GM23248 (cell line): Measurements from ENCODE around the gene DGKH. TPM values are rescaled to one million over a fixed set of nuclear protein-coding genes. Genes with fewer than 3 reads are reported as not detected.
A peak's percentile ranks its signal among the peaks of the same experiment; 100 is the strongest.

Source experiments
- DNase-seq: peaks from one replicate; pipeline ENCODE4 v3.0.0-alpha.2; 2015
- H2AFZ ChIP-seq: fragments of 200-600 bp; sonication (generic); 2 replicates; pipeline ENCODE4 v1.6.1; 2016; ENCODE audit warnings: antibody characterized with exemption
- H3F3A ChIP-seq: fragments of 200-600 bp; sonication (generic); 2 replicates; pipeline ENCODE4 v1.6.1; 2016; ENCODE audit warnings: mild to moderate bottlenecking, antibody characterized with exemption, mixed run types; ENCODE audit not compliant: insufficient read depth
- H3K27ac ChIP-seq: fragments of 200-600 bp; sonication (generic); 2 replicates; pipeline ENCODE4 v1.5.1; 2016; ENCODE audit warnings: mild to moderate bottlenecking
- H3K27me3 ChIP-seq: fragments of 200-600 bp; sonication (generic); replicated peaks from 2 replicates; pipeline ENCODE4 v1.6.1; 2016; ENCODE audit warnings: mild to moderate bottlenecking; ENCODE audit not compliant: insufficient read depth
- H3K36me3 ChIP-seq: fragments of 200-600 bp; sonication (generic); 2 replicates; pipeline ENCODE4 v1.6.1; 2016; ENCODE audit warnings: low read depth, mild to moderate bottlenecking
- H3K4me1 ChIP-seq: fragments of 200-600 bp; sonication (generic); 2 replicates; pipeline ENCODE4 v1.6.1; 2016; ENCODE audit warnings: mild to moderate bottlenecking; ENCODE audit not compliant: insufficient read depth
- H3K4me2 ChIP-seq: fragments of 200-600 bp; sonication (generic); one replicate; pipeline ENCODE4 v1.6.1; 2016; ENCODE audit warnings: mild to moderate bottlenecking; ENCODE audit not compliant: unreplicated experiment
- H3K4me3 ChIP-seq: fragments of 200-600 bp; sonication (generic); 2 replicates; pipeline ENCODE4 v1.5.1; 2016; ENCODE audit warnings: mild to moderate bottlenecking
- H3K79me2 ChIP-seq: fragments of 200-600 bp; sonication (generic); 2 replicates; pipeline ENCODE4 v1.6.1; 2016; ENCODE audit warnings: mild to moderate bottlenecking; ENCODE audit not compliant: insufficient read depth
- H3K9ac ChIP-seq: fragments of 200-600 bp; sonication (generic); 2 replicates; pipeline ENCODE4 v1.6.1; 2016; ENCODE audit warnings: mild to moderate bottlenecking
- H3K9me2 ChIP-seq: fragments of 200-600 bp; sonication (generic); 2 replicates; pipeline ENCODE4 v1.6.1; 2016; ENCODE audit warnings: mixed run types, mild to moderate bottlenecking, moderate library complexity; ENCODE audit not compliant: insufficient read depth
- H3K9me3 ChIP-seq: fragments of 200-600 bp; sonication (generic); one replicate; pipeline ENCODE4 v1.6.1; 2017; ENCODE audit warnings: low read depth
- H4K20me1 ChIP-seq: fragments of 200-600 bp; sonication (generic); 2 replicates; pipeline ENCODE4 v1.6.0; 2016; ENCODE audit not compliant: insufficient read depth
- EZH2 ChIP-seq: fragments of 200-600 bp; sonication (generic); IDR thresholded peaks from 2 replicates; pipeline ENCODE4 v1.6.1; 2018; ENCODE audit warnings: antibody characterized with exemption, mild to moderate bottlenecking; ENCODE audit not compliant: insufficient read depth, poor library complexity, severe bottlenecking
- EZH2phosphoT487 ChIP-seq: fragments of 200-600 bp; sonication (generic); IDR thresholded peaks from 2 replicates; pipeline ENCODE4 v1.6.1; 2018; ENCODE audit warnings: antibody characterized with exemption, moderate library complexity, mild to moderate bottlenecking, low read depth; ENCODE audit not compliant: insufficient read depth
- WGBS, 2 experiments: methylation state at CpG; one replicate each; pipeline ENCODE4 v1.1.6; 2015 to 2017; ENCODE audit warnings: low lambda C conversion rate in 2 of 2, low coverage in 1 of 2; ENCODE audit errors: missing lambda C conversion rate in 2 of 2; 5-methylcytosine and 5-hydroxymethylcytosine counted together
- in situ Hi-C: fragments of 300-500 bp; cut with MboI; formaldehyde crosslinking; loops from 2 replicates; pipeline ENCODE4 v1.15.0; 2020
- polyA plus RNA-seq: library from polyadenylated mRNA; unstranded; fragments of >200 nt; fragmentation: Nextera tagmentation; extraction: Ambion mirVana; gene quantifications from 2 replicates; pipeline ENCODE4 v1.2.1, GENCODE V29; 2016
- total RNA-seq: library from RNA; depleted of rRNA; stranded (reverse); fragments of >200 nt; shearing (Covaris generic); gene quantifications from 2 replicates; pipeline ENCODE4 v1.2.3, GENCODE V29; 2014

The DGKH gene
- total and polyA plus RNA-seq, 2 experiments from 2014 or later = 1.4 to 7.1 TPM

- no peak for DNase-seq
- Histone ChIP-seq H3K9me2 (no peaks in the 10 kb centered on the region; the same call in 1 of the 2 replicates), H3K36me3 (no peaks in the 10 kb centered on the region), H3K4me2 (peak overlapping the region; percentile 89), H3K79me2 (peaks cover 74% of the 10 kb centered on the region), H3F3A (peaks cover 9% of the 10 kb centered on the region), H4K20me1 (peaks cover 9% of the 10 kb centered on the region; the same call in 1 of the 2 replicates), H3K27ac (0 out of 2 replicates have a peak overlapping the region, but pooled peaks have one; percentile 13), H3K4me3 (peak overlapping the region; percentile 85), H3K9me3 (no peaks in the 10 kb centered on the region), H3K27me3 (no peaks in the 10 kb centered on the region), H2AFZ (peak overlapping the region; percentile 25; the same call in 1 of the 2 replicates), H3K9ac (peak overlapping the region; percentile 83), H3K4me1 (peaks cover 24% of the 10 kb centered on the region)
- in situ Hi-C loops = no loop called here
- WGBS, 2 experiments = 48 to 49% methylated on average over 10 of the region's 10 CpGs
- TF ChIP-seq EZH2phosphoT487 (no peak), EZH2 (no peak)
Observed at GRCh38 chr13:42274386-42275097, 226.1 kb downstream of the DGKH start.

DNA sequence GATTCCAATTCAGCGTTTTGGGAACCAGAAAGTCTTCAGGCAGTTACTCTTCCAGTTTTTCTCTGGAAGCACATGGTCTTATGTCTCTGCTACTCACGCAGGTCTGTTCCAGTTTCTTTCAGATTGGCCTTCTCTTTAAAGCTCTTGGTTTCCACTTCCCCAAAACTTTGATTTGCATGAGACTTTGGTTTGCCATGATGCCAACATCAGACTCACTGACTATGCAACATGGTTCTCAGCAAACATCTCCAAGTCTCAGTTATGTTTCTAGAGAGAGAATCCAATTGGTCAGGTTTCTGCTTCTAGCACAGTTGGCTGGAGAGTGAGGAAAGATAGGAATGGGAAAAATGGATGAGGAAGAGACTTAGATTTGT, 226.6 kb downstream of the DGKH start:
- Histone ChIP-seq H3F3A (peaks cover 9% of the 10 kb centered on the region), H2AFZ (no peak overlapping the region), H4K20me1 (peaks cover 9% of the 10 kb centered on the region; the same call in 1 of the 2 replicates), H3K36me3 (no peaks in the 10 kb centered on the region), H3K9me3 (no peaks in the 10 kb centered on the region), H3K27ac (0 out of 2 replicates have a peak overlapping the region, but pooled peaks have one; percentile 13), H3K79me2 (peaks cover 80% of the 10 kb centered on the region), H3K4me2 (peak overlapping the region; percentile 89), H3K4me3 (peak overlapping the region; percentile 85; the same call in 1 of the 2 replicates), H3K4me1 (peaks cover 24% of the 10 kb centered on the region), H3K9ac (peak overlapping the region; percentile 83; the same call in 1 of the 2 replicates), H3K9me2 (no peaks in the 10 kb centered on the region; the same call in 1 of the 2 replicates), H3K27me3 (no peaks in the 10 kb centered on the region)
- DNase-seq = peak; percentile 24
- 9 to 20% methylated on average over 2 of the region's 2 CpGs for WGBS, 2 experiments
- in situ Hi-C loops = no loop called here
- TF ChIP-seq EZH2 (no peak), EZH2phosphoT487 (no peak)

GRCh38 chr13:42275506-42275905, 227.1 kb downstream of the DGKH start:
- Histone ChIP-seq H3K4me2 (no peak overlapping the region), H2AFZ (no peak overlapping the region), H3K9me2 (no peaks in the 10 kb centered on the region; the same call in 1 of the 2 replicates), H3K9ac (no peak overlapping the region), H3K9me3 (no peaks in the 10 kb centered on the region), H3K79me2 (peaks cover 84% of the 10 kb centered on the region), H3K27me3 (no peaks in the 10 kb centered on the region), H3F3A (peaks cover 8% of the 10 kb centered on the region), H3K27ac (no peak overlapping the region), H4K20me1 (peaks cover 9% of the 10 kb centered on the region; the same call in 1 of the 2 replicates), H3K4me3 (no peak overlapping the region), H3K4me1 (peaks cover 24% of the 10 kb centered on the region), H3K36me3 (no peaks in the 10 kb centered on the region)
- TF ChIP-seq EZH2phosphoT487 (no peak), EZH2 (no peak)
- in situ Hi-C loops = no loop called here
- 99 to 100% methylated on average over 4 of the region's 4 CpGs for WGBS, 2 experiments
- DNase-seq = no peak

GRCh38 chr13:42276683-42277082, 228.2 kb downstream of the DGKH start:
- no peaks in the 10 kb centered on the region for H3K9me2 ChIP-seq
- H3K4me3 ChIP-seq = no peak overlapping the region
- H3K79me2 ChIP-seq = peaks cover 96% of the 10 kb centered on the region
- H3F3A ChIP-seq = no peaks in the 10 kb centered on the region
- in situ Hi-C loops = no loop called here
- TF ChIP-seq EZH2phosphoT487 (no peak), EZH2 (no peak)
- H3K27me3 ChIP-seq = no peaks in the 10 kb centered on the region
- no peak overlapping the region for H2AFZ ChIP-seq
- peaks cover 9% of the 10 kb centered on the region; the same call in 1 of the 2 replicates for H4K20me1 ChIP-seq
- H3K27ac ChIP-seq = no peak overlapping the region
- DNase-seq = no peak
- H3K9ac ChIP-seq = no peak overlapping the region
- no peaks in the 10 kb centered on the region for H3K9me3 ChIP-seq
- H3K4me2 ChIP-seq = no peak overlapping the region
- H3K36me3 ChIP-seq = no peaks in the 10 kb centered on the region
- peaks cover 18% of the 10 kb centered on the region for H3K4me1 ChIP-seq
- WGBS, 2 experiments = 97 to 99% methylated on average over 3 of the region's 3 CpGs
